Karpas-422 (cell line): ENCODE results near the gene PGBD1. TPM values are rescaled to one million over a fixed set of nuclear protein-coding genes. Genes with fewer than 3 reads are reported as not detected.

Source experiments
- DNase-seq: peaks from one replicate; pipeline ENCODE4 v3.0.0-alpha.2; 2015
- H2AFZ ChIP-seq: fragments of 200-600 bp; sonication (generic); 2 replicates; pipeline ENCODE4 v1.6.1; 2014; ENCODE audit warnings: antibody characterized with exemption, low read length, mixed read lengths
- H3K27ac ChIP-seq: fragments of 200-600 bp; sonication (generic); 2 replicates; pipeline ENCODE4 v1.5.1; 2014; ENCODE audit warnings: mild to moderate bottlenecking, low read length, moderate library complexity
- H3K27me3 ChIP-seq: fragments of 200-600 bp; sonication (generic); 2 replicates; pipeline ENCODE4 v1.6.1; 2014; ENCODE audit warnings: low read length, mixed read lengths
- H3K36me3 ChIP-seq: fragments of 200-600 bp; sonication (generic); 2 replicates; pipeline ENCODE4 v1.6.1; 2014; ENCODE audit warnings: low read length, mixed read lengths; ENCODE audit not compliant: insufficient read depth
- H3K4me1 ChIP-seq: fragments of 200-600 bp; sonication (generic); 2 replicates; pipeline ENCODE4 v1.6.1; 2014; ENCODE audit warnings: mild to moderate bottlenecking, low read length, mixed read lengths
- H3K4me2 ChIP-seq: fragments of 200-600 bp; sonication (generic); 2 replicates; pipeline ENCODE4 v1.6.1; 2014; ENCODE audit warnings: low read length, low read depth, mild to moderate bottlenecking; ENCODE audit not compliant: poor library complexity, severe bottlenecking
- H3K4me3 ChIP-seq: fragments of 200-600 bp; sonication (generic); 2 replicates; pipeline ENCODE4 v1.5.1; 2014; ENCODE audit warnings: mild to moderate bottlenecking, antibody characterized with exemption, low read length, mixed read lengths
- H3K79me2 ChIP-seq: fragments of 200-600 bp; sonication (generic); 2 replicates; pipeline ENCODE4 v1.6.1; 2014; ENCODE audit warnings: mild to moderate bottlenecking, low read length, mixed read lengths
- H3K9ac ChIP-seq: fragments of 200-600 bp; sonication (generic); 2 replicates; pipeline ENCODE4 v1.6.0; 2014; ENCODE audit warnings: low read length
- H3K9me2 ChIP-seq: fragments of 200-600 bp; sonication (generic), shearing (Covaris generic); replicated peaks from 2 replicates; pipeline ENCODE4 v1.6.0; 2014; ENCODE audit warnings: mild to moderate bottlenecking, low read length, moderate library complexity; ENCODE audit not compliant: insufficient read depth
- H3K9me3 ChIP-seq: fragments of 300-700, 200-600 bp; sonication (generic); 2 replicates; pipeline ENCODE4 v1.6.1; 2014; ENCODE audit warnings: low read length, mixed read lengths
- H4K20me1 ChIP-seq: fragments of 200-600 bp; sonication (generic); 2 replicates; pipeline ENCODE4 v1.6.1; 2014; ENCODE audit warnings: mild to moderate bottlenecking, antibody characterized with exemption, low read length, low read depth; ENCODE audit not compliant: insufficient read depth
- total RNA-seq: library from RNA; depleted of rRNA; stranded (reverse); fragments of >200 nt; shearing (Covaris generic); gene quantifications from 2 replicates; pipeline ENCODE4 v1.2.3, GENCODE V29; 2014; ENCODE audit warnings: low replicate concordance

Gene PGBD1
- total RNA-seq, 1 experiment from 2014 or later = 8.2 TPM

GRCh38 chr6:28334286-28335039 lies 53.1 kb downstream of the PGBD1 start:
- no peaks in the 10 kb centered on the region for H4K20me1 ChIP-seq
- no peaks in the 10 kb centered on the region for H3K9me2 ChIP-seq
- no peak overlapping the region for H2AFZ ChIP-seq
- H3K9me3 ChIP-seq = 0 out of 2 replicates have a peak, but pooled peaks cover under 1% of the 10 kb centered on the region
- H3K27ac ChIP-seq = no peak overlapping the region
- no peak for DNase-seq
- peaks cover 21% of the 10 kb centered on the region for H3K4me1 ChIP-seq
- H3K9ac ChIP-seq = no peak overlapping the region
- H3K36me3 ChIP-seq = no peaks in the 10 kb centered on the region
- H3K4me3 ChIP-seq = no peak overlapping the region
- no peaks in the 10 kb centered on the region for H3K79me2 ChIP-seq
- peak overlapping the region; percentile 79 for H3K4me2 ChIP-seq
- no peaks in the 10 kb centered on the region for H3K27me3 ChIP-seq

GRCh38 chr6:28335040-28335563 lies 53.7 kb downstream of the PGBD1 start:
- peak overlapping the region; percentile 79 for H3K4me2 ChIP-seq
- H3K79me2 ChIP-seq = no peaks in the 10 kb centered on the region
- DNase-seq = no peak
- no peaks in the 10 kb centered on the region for H4K20me1 ChIP-seq
- H2AFZ ChIP-seq = peak overlapping the region; percentile 97; the same call in 1 of the 2 replicates
- no peaks in the 10 kb centered on the region for H3K9me2 ChIP-seq
- H3K4me1 ChIP-seq = peaks cover 21% of the 10 kb centered on the region
- H3K9me3 ChIP-seq = no peaks in the 10 kb centered on the region
- H3K27ac ChIP-seq = no peak overlapping the region
- H3K27me3 ChIP-seq = no peaks in the 10 kb centered on the region
- H3K9ac ChIP-seq = peak overlapping the region; percentile 71
- H3K36me3 ChIP-seq = no peaks in the 10 kb centered on the region
- peak overlapping the region; percentile 69; the same call in 1 of the 2 replicates for H3K4me3 ChIP-seq

- Histone ChIP-seq H3K27me3 (no peaks in the 10 kb centered on the region), H3K4me3 (peak within 1 kb of the TSS; percentile 69), H3K9me3 (no peaks in the 10 kb centered on the region), H4K20me1 (no peaks in the 10 kb centered on the region), H3K9ac (peak within 1 kb of the TSS; percentile 71), H2AFZ (peak within 1 kb of the TSS; percentile 97), H3K9me2 (no peaks in the 10 kb centered on the region), H3K27ac (peak within 1 kb of the TSS; percentile 55), H3K4me2 (peak within 1 kb of the TSS; percentile 79), H3K4me1 (peaks cover 21% of the 10 kb centered on the region), H3K36me3 (no peaks in the 10 kb centered on the region), H3K79me2 (no peaks in the 10 kb centered on the region)
- peak; percentile 91 for DNase-seq
Observed at GRCh38 chr6:28335564-28336283, 54.4 kb downstream of the PGBD1 start, which contains the start of gene ZSCAN31. Gene ZSCAN31 (minus strand): TSS chr6:28336148. CDS start chr6:28329683, 6,465 bp downstream.

GRCh38 chr6:28336284-28337120 lies 55.1 kb downstream of the PGBD1 start:
- no peak overlapping the region for H3K27ac ChIP-seq

DNA sequence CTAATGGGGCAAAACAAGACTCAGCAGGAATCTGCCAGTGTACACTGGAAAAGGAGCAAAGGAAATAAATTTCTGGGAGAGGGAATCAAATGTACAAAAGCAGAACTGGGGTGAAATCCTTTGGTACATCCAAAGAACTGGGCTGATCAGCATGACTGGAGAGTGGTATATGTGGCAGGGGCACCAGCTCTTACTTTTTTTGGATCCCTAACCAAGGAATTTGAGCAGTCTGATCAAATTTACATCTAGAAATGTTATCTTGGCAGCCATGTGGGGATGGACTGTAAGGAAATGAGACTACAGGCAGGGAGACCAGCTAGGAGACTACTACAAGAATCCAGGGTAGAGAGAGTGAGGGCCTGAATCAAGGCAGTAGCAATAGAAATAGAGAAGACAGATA lies 55.7 kb downstream of the PGBD1 start:
- H4K20me1 ChIP-seq = no peaks in the 10 kb centered on the region
- DNase-seq = no peak
- no peaks in the 10 kb centered on the region for H3K9me2 ChIP-seq
- no peaks in the 10 kb centered on the region for H3K27me3 ChIP-seq
- no peak overlapping the region for H3K9ac ChIP-seq
- H3K4me1 ChIP-seq = peaks cover 21% of the 10 kb centered on the region
- H3K4me2 ChIP-seq = peak overlapping the region; percentile 79
- H3K79me2 ChIP-seq = no peaks in the 10 kb centered on the region
- H3K27ac ChIP-seq = no peak overlapping the region
- H3K9me3 ChIP-seq = no peaks in the 10 kb centered on the region
- no peaks in the 10 kb centered on the region for H3K36me3 ChIP-seq
- H3K4me3 ChIP-seq = peak overlapping the region; percentile 69; the same call in 1 of the 2 replicates
- H2AFZ ChIP-seq = no peak overlapping the region

More at GRCh38 chr6:28336284-28337120, 55.1 kb downstream of the PGBD1 start:
- Histone ChIP-seq H3K79me2 (no peaks in the 10 kb centered on the region), H3K4me1 (peaks cover 21% of the 10 kb centered on the region), H2AFZ (peak overlapping the region; percentile 97), H3K9me3 (no peaks in the 10 kb centered on the region), H3K9ac (peak overlapping the region; percentile 71), H3K27me3 (no peaks in the 10 kb centered on the region), H3K9me2 (no peaks in the 10 kb centered on the region), H3K4me2 (peak overlapping the region; percentile 79), H3K36me3 (no peaks in the 10 kb centered on the region), H3K4me3 (peak overlapping the region; percentile 69), H4K20me1 (no peaks in the 10 kb centered on the region)
- peak; percentile 48 for DNase-seq

- Histone ChIP-seq H3K79me2 (no peaks in the 10 kb centered on the region), H2AFZ (no peak overlapping the region), H3K27ac (no peak overlapping the region), H3K36me3 (no peaks in the 10 kb centered on the region), H3K27me3 (no peaks in the 10 kb centered on the region), H4K20me1 (no peaks in the 10 kb centered on the region), H3K4me3 (no peak overlapping the region), H3K9me3 (no peaks in the 10 kb centered on the region), H3K9me2 (no peaks in the 10 kb centered on the region), H3K4me1 (peaks cover 15% of the 10 kb centered on the region), H3K4me2 (no peak overlapping the region), H3K9ac (no peak overlapping the region)
- DNase-seq = no peak
Observed at GRCh38 chr6:28340310-28341095, 59.1 kb downstream of the PGBD1 start.

DNA sequence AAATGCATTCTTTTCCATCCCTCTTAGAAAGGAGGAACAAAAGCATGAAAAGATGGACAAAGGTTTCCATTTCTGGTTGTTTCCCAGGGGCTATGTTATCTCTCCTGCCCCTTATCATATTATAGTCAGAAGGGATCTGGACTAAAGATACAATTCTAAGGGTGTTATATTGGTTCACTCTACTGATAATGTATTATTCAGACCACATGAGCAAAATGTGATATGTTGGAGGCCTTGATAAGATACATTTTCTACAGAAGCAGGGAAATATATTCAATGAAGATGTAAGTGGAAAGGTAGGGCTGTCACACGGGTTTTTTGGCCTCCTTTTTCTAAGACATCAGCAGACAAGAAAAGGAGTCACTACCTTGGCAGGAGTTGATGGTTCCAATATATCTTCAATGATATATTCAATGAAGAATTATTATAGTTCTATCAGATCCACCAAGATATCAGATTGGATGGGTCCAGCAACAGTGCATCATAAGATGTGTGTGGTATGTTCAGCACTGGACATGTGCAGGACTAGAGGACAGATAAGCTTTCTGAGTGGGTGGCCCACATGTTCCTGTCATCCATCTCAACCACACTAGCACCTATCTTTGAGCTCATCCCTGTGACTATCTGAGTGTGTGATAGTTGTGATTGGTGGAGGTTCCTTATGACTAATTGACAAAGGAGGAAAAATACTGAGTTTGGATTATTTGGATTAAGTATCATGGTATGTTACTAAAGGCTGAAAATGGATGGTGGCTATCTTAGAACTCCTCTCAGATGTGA lies 62.7 kb downstream of the PGBD1 start:
- no peaks in the 10 kb centered on the region for H3K79me2 ChIP-seq
- no peaks in the 10 kb centered on the region for H3K36me3 ChIP-seq
- H3K9me3 ChIP-seq = no peaks in the 10 kb centered on the region
- H3K4me3 ChIP-seq = no peak overlapping the region
- H3K9ac ChIP-seq = no peak overlapping the region
- DNase-seq = no peak
- no peak overlapping the region for H2AFZ ChIP-seq
- no peak overlapping the region for H3K27ac ChIP-seq
- H4K20me1 ChIP-seq = no peaks in the 10 kb centered on the region
- no peaks in the 10 kb centered on the region for H3K9me2 ChIP-seq
- no peak overlapping the region for H3K4me2 ChIP-seq
- no peaks in the 10 kb centered on the region for H3K4me1 ChIP-seq
- H3K27me3 ChIP-seq = no peaks in the 10 kb centered on the region
